Sigmoid colon (tissue), 4 donors: ENCODE measurements around the gene ERGIC1.

Experiments used
- POLR2AphosphoS5 ChIP-seq, 4 donors: sonication (generic); formaldehyde crosslinking; IDR thresholded peaks; one replicate each; pipeline ENCODE4 v1.6.1; 2017; ENCODE audit warnings: antibody characterized with exemption in 4 of 4
- TF ChIP-seq, protein P1 (sequence below), 4 experiments: fragments of 450-650 bp in 3 of 4; fragments of 200-600 bp in 1 of 4; IDR thresholded peaks; one replicate each; pipeline ENCODE4 v1.5.1; 2016 to 2019; ENCODE audit warnings: antibody characterized with exemption in 4 of 4, mild to moderate bottlenecking in 3 of 4, moderate library complexity in 2 of 4

DNA sequence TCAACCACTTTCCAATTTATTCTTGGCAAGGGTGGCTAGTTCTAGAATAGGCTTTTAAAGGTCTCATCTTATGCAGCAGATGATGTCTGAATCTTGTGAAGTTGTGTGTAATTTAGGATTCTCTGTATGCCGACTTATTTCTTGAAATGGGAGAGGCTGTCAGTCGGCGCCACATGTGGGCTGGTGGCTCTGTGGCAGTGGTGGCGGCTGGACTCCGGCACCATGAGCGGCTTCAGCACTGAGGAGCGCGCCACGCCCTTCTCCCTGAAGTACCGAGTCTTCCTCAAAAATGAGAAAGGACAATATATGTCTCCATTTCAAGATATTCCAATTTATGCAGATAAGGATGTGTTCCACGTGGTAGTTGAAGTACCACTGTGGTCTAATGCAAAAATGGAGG is 141.2 kb downstream of the ERGIC1 start:
- TF ChIP-seq, protein P1, sequence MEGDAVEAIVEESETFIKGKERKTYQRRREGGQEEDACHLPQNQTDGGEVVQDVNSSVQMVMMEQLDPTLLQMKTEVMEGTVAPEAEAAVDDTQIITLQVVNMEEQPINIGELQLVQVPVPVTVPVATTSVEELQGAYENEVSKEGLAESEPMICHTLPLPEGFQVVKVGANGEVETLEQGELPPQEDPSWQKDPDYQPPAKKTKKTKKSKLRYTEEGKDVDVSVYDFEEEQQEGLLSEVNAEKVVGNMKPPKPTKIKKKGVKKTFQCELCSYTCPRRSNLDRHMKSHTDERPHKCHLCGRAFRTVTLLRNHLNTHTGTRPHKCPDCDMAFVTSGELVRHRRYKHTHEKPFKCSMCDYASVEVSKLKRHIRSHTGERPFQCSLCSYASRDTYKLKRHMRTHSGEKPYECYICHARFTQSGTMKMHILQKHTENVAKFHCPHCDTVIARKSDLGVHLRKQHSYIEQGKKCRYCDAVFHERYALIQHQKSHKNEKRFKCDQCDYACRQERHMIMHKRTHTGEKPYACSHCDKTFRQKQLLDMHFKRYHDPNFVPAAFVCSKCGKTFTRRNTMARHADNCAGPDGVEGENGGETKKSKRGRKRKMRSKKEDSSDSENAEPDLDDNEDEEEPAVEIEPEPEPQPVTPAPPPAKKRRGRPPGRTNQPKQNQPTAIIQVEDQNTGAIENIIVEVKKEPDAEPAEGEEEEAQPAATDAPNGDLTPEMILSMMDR (IDR thresholded peaks at IDR 0.05), result no peak
- no peak for TF ChIP-seq POLR2AphosphoS5 (IDR thresholded peaks at IDR 0.05)
